GM12878 (cell line): ENCODE data around the gene CLCN7. TPM values are rescaled to one million over a fixed set of nuclear protein-coding genes. Genes with fewer than 3 reads are reported as not detected.

Source experiments
- ATF7 ChIP-seq: fragments of 450-650 bp; IDR thresholded peaks from 2 replicates; pipeline ENCODE4 v1.6.1; 2016; ENCODE audit warnings: low read depth, mild to moderate bottlenecking
- BACH1 ChIP-seq: fragments of 450-650 bp; IDR thresholded peaks from 2 replicates; pipeline ENCODE4 v1.6.1; 2017; ENCODE audit warnings: mild to moderate bottlenecking, borderline replicate concordance
- BCL11A ChIP-seq: IDR thresholded peaks from 2 replicates; pipeline ENCODE4 v1.6.1; 2011; ENCODE audit warnings: low read depth, low read length
- CBX5 ChIP-seq: sonication (generic); IDR thresholded peaks from 2 replicates; pipeline ENCODE4 v1.6.1; 2016; ENCODE audit warnings: low read depth, moderate library complexity, mild to moderate bottlenecking, inconsistent platforms
- E2F8 ChIP-seq: fragments of 450-650 bp; IDR thresholded peaks from 2 replicates; pipeline ENCODE4 v1.6.1; 2018; ENCODE audit warnings: mild to moderate bottlenecking, low read depth, moderate library complexity; ENCODE audit not compliant: partially characterized antibody
- EED ChIP-seq: sonication (generic); IDR thresholded peaks from 2 replicates; pipeline ENCODE4 v1.6.1; 2016; ENCODE audit warnings: antibody characterized with exemption, low read depth
- GABPA ChIP-seq: IDR thresholded peaks from 2 replicates; pipeline ENCODE4 v1.6.1; 2014; ENCODE audit warnings: antibody characterized with exemption, low read depth, mild to moderate bottlenecking, inconsistent platforms
- IRF4 ChIP-seq: IDR thresholded peaks from 2 replicates; pipeline ENCODE4 v1.6.1; 2011; ENCODE audit warnings: low read depth, low read length
- IRF5 ChIP-seq: fragments of 450-650 bp; IDR thresholded peaks from 2 replicates; pipeline ENCODE4 v1.6.1; 2017; ENCODE audit warnings: borderline replicate concordance
- KDM1A ChIP-seq: fragments of 200-600 bp; sonication (generic); IDR thresholded peaks from 2 replicates; pipeline ENCODE4 v1.6.1; 2016; ENCODE audit warnings: borderline replicate concordance
- MLLT1 ChIP-seq: fragments of 450-650 bp; IDR thresholded peaks from 2 replicates; pipeline ENCODE4 v1.6.1; 2016; ENCODE audit warnings: mild to moderate bottlenecking
- MTA2 ChIP-seq: fragments of 450-650 bp; IDR thresholded peaks from 2 replicates; pipeline ENCODE4 v1.6.1; 2016; ENCODE audit warnings: low read depth, mild to moderate bottlenecking, moderate library complexity
- NR2F1 ChIP-seq: fragments of 450-650 bp; conservative IDR thresholded peaks from 2 replicates; pipeline ENCODE4 v1.6.1; 2017; ENCODE audit warnings: mild to moderate bottlenecking
- PKNOX1 ChIP-seq: fragments of 450-650 bp; IDR thresholded peaks from 2 replicates; pipeline ENCODE4 v1.6.1; 2016; ENCODE audit warnings: mild to moderate bottlenecking
- POLR2AphosphoS5 ChIP-seq: IDR thresholded peaks from 2 replicates; pipeline ENCODE4 v1.6.1; 2011; ENCODE audit warnings: mild to moderate bottlenecking, low read length, inconsistent platforms
- POU2F2 ChIP-seq: IDR thresholded peaks from 3 replicates; pipeline ENCODE4 v1.6.1; 2011; ENCODE audit warnings: low read depth, mild to moderate bottlenecking, low read length, borderline replicate concordance
- RUNX3 ChIP-seq: IDR thresholded peaks from 2 replicates; pipeline ENCODE4 v1.6.1; 2012; ENCODE audit warnings: low read length, inconsistent platforms
- SP1 ChIP-seq: IDR thresholded peaks from one replicate; pipeline ENCODE4 v1.6.1; 2011; ENCODE audit warnings: low read depth, low read length
- TCF12 ChIP-seq: IDR thresholded peaks from 2 replicates; pipeline ENCODE4 v1.6.1; 2011; ENCODE audit warnings: low read depth, mild to moderate bottlenecking, low read length
- TCF3 ChIP-seq: IDR thresholded peaks from 2 replicates; pipeline ENCODE4 v1.6.1; 2012; ENCODE audit warnings: low read depth, mild to moderate bottlenecking, low read length, borderline replicate concordance; ENCODE audit not compliant: insufficient read depth
- ZBED1 ChIP-seq: IDR thresholded peaks from 2 replicates; pipeline ENCODE4 v1.6.1; 2016; ENCODE audit warnings: borderline replicate concordance
- ZBTB11 ChIP-seq: fragments of 450-650 bp; formaldehyde crosslinking; IDR thresholded peaks from 2 replicates; pipeline ENCODE4 v1.5.0; 2022; ENCODE audit warnings: mild to moderate bottlenecking, missing genetic modification characterization
- ZNF24 ChIP-seq: fragments of 450-650 bp; IDR thresholded peaks from 2 replicates; pipeline ENCODE4 v1.6.1; 2017; ENCODE audit warnings: antibody characterized with exemption, mild to moderate bottlenecking
- ZNF384 ChIP-seq: IDR thresholded peaks from 2 replicates; pipeline ENCODE4 v1.6.1; 2012; ENCODE audit warnings: low read depth, mild to moderate bottlenecking, low read length, improper control_type of control experiment, borderline replicate concordance
- polyA plus RNA-seq, 11 experiments: library from polyadenylated mRNA; depleted of rRNA in 4 of 11; unstranded in 6 of 11; stranded (reverse) in 5 of 11; fragments of >200 nt; fragmentation: Nextera tagmentation in 4 of 11; fragmentation: Illumina TruSeq in 1 of 11; extraction: Ambion mirVana in 4 of 11; extraction: Trizol in 1 of 11; gene quantifications; 1 replicate in 1 of 11; 2 replicates in 10 of 11; pipeline versions ENCODE4 v1.2.1 to v1.2.3, GENCODE V29; 2011 to 2016; ENCODE audit warnings: inconsistent platforms in 2 of 11, missing spikeins in 2 of 11, low read depth in 1 of 11
- total RNA-seq, 4 experiments: library from RNA; depleted of rRNA in 3 of 4; stranded (reverse); fragments of >200 nt in 3 of 4; fragmentation: Illumina TruSeq in 1 of 4; extraction: Trizol in 1 of 4; gene quantifications; 2 replicates each; pipeline versions ENCODE4 v1.2.1 to v1.2.3, GENCODE V29; 2013 to 2021

CLCN7 gene
- total and polyA plus RNA-seq, 10 of the 15 experiments (the other 5 are each of a cell fraction or from before 2014, with no cell fraction given): 0.04 to 62.5 (median 19.9) TPM

- TF ChIP-seq EED (no peak; the same call in 1 of the 2 replicates), SP1 (no peak), ZBTB11 (CRISPR knock-in tag) (no peak), MTA2 (no peak), IRF5 (no peak), GABPA (no peak), CBX5 (no peak), ZNF384 (no peak), POLR2AphosphoS5 (0 out of 2 replicates have a peak, but pooled peaks have one; percentile 36), KDM1A (no peak), E2F8 (no peak), RUNX3 (no peak), NR2F1 (no peak), POU2F2 (no peak), IRF4 (no peak), ATF7 (no peak), MLLT1 (no peak), BACH1 (no peak), ZBED1 (0 out of 2 replicates have a peak, but pooled peaks have one; percentile 36), PKNOX1 (no peak), BCL11A (no peak), TCF12 (no peak), ZNF24 (no peak), TCF3 (no peak)
These were observed 15.9 kb downstream of the CLCN7 start (continued) for GRCh38 chr16:1458977-1459341.
